Activated CD4-positive, alpha-beta memory T cell treated with anti-CD3 and anti-CD28 coated beads for 36 hours (primary cell): Measurements from ENCODE around the gene CTR9. TPM values are rescaled to one million over a fixed set of nuclear protein-coding genes. Genes with fewer than 3 reads are reported as not detected.

Source experiments
- CTCF ChIA-PET: fragments of 350-600 bp; sonication (Branson Sonifier 250); formaldehyde crosslinking; loops from one replicate; lab custom pipeline; 2021; ENCODE audit warnings: antibody characterized with exemption, inconsistent platforms; lab: Charles Lee
- POLR2A ChIA-PET: fragments of 350-600 bp; sonication (Branson Sonifier 250); formaldehyde crosslinking; loops from one replicate; lab custom pipeline; 2021; ENCODE audit warnings: antibody characterized with exemption; lab: Charles Lee
- DNase-seq: peaks from one replicate; pipeline ENCODE4 v3.0.0-alpha.2; 2020
- H3K27ac Mint-ChIP-seq: one replicate; pipeline ENCODE4 v1.8.0; 2021; ENCODE audit warnings: mixed read lengths
- H3K27me3 Mint-ChIP-seq: one replicate; pipeline ENCODE4 v1.8.0; 2021; ENCODE audit warnings: mixed read lengths
- H3K36me3 Mint-ChIP-seq: one replicate; pipeline ENCODE4 v1.8.0; 2021; ENCODE audit warnings: mixed read lengths
- H3K4me1 Mint-ChIP-seq: one replicate; pipeline ENCODE4 v1.8.0; 2021; ENCODE audit warnings: low read depth, mixed read lengths
- H3K4me3 Mint-ChIP-seq: one replicate; pipeline ENCODE4 v1.8.0; 2021; ENCODE audit warnings: mild to moderate bottlenecking, mixed read lengths
- H3K9me3 Mint-ChIP-seq: one replicate; pipeline ENCODE4 v1.8.0; 2021; ENCODE audit warnings: mixed read lengths
- intact Hi-C: fragments of 100-400 bp; cut with micrococcal nuclease; formaldehyde crosslinking; loops from one replicate; pipeline ENCODE4 v1.15.1; 2023
- total RNA-seq, 2 experiments: library from RNA; stranded (reverse); gene quantifications; one replicate each; pipeline ENCODE4 v1.2.3, GENCODE V29; 2021

The CTR9 gene
- total RNA-seq, 2 experiments from 2014 or later: 37.6 to 39.9 TPM

GRCh38 chr11:10785146-10785474 is 34.1 kb downstream of the CTR9 start:
- H3K36me3 Mint-ChIP-seq: no peaks in the 10 kb centered on the region

DNA sequence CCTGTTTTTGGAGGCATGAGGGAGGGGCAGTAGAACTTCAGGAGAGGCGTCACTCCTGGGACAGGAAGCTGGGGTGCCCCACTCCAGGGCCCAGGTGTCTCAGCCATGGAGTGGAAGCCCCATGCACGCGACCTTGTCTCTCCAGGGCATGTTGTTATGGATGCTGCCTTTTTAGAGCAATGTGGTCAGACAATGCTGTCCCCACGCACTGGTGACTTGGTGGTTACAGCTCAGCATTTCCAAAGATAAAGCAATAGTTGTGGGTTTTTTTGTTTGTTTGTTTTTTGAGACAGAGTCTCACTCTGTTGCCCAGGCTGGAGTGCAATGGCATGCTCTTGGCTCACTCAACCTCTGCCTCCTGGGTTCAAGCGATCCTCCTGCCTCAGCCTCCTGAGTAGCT is 35.4 kb downstream of the CTR9 start:
- Mint-ChIP-seq H3K27me3 (no peaks in the 10 kb centered on the region), H3K9me3 (no peaks in the 10 kb centered on the region), H3K4me3 (no peak overlapping the region), H3K4me1 (no peaks in the 10 kb centered on the region), H3K36me3 (no peaks in the 10 kb centered on the region), H3K27ac (no peak overlapping the region)
- ChIA-PET CTCF (no interaction called here), POLR2A (no interaction called here)
- DNase-seq: no peak
- intact Hi-C loops: no loop called here

More at GRCh38 chr11:10785146-10785474, 34.1 kb downstream of the CTR9 start:
- Mint-ChIP-seq H3K27ac (no peak overlapping the region), H3K9me3 (no peaks in the 10 kb centered on the region), H3K4me1 (no peaks in the 10 kb centered on the region), H3K27me3 (no peaks in the 10 kb centered on the region), H3K4me3 (no peak overlapping the region)
- CTCF ChIA-PET: interaction anchor here (1.0 kb wide), 3 partner anchors 14 to 329 kb away, joined by 3 to 4 read pairs (median 3); no protein-coding TSS in a partner anchor
- no peak for DNase-seq
- POLR2A ChIA-PET: no interaction called here
- intact Hi-C loops: no loop called here

DNA sequence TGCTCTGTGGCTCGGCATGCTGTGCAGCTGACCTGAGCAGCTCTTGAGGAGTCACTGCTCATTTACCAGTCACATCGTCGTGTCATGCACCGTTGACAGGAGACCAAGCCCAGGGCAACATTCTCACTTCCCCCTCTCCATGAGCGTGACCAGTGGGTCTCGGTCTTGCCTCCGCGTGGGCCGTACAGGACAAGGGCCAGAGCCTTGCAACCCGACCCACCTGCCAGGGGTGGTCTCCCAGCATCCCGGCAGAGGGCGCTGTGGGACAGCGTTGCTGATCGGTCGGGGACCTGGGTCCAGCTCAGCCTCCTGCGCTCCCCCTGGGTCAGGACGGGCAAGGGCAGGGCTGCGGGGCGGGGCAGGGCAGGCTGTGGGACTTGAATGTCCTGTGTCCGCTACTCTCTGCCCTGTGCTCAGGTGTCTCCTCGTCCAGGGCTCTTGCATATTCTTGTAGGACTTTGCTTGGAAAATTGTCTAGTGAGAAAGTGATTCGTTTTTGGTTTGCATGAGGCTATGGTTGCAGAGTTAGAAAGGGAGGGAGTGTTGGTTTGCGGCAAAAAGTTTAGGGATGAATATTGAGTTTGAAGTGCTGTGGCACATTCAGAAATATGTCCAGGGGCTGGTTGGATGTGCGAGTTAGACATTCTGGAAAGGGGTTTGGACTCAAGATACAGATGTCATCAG is 41.5 kb downstream of the CTR9 start:
- intact Hi-C loops: loop anchor here (1.0 to 10.0 kb wide), 3 partner anchors 140 to 362 kb away; no protein-coding TSS in a partner anchor
- no peak overlapping the region for H3K27ac Mint-ChIP-seq
- H3K27me3 Mint-ChIP-seq: peaks cover 3% of the 10 kb centered on the region
- H3K9me3 Mint-ChIP-seq: no peaks in the 10 kb centered on the region
- H3K4me1 Mint-ChIP-seq: peaks cover 22% of the 10 kb centered on the region
- ChIA-PET CTCF (interaction anchor here (0.5 to 5.7 kb wide), 49 partner anchors 10 to 1619 kb away, joined by 3 to 83 read pairs (median 5); partner anchors contain the start of genes EIF4G2 and ZBED5), POLR2A (interaction anchor here (1.0 to 1.8 kb wide), 7 partner anchors 10 to 228 kb away, joined by 3 to 8 read pairs (median 4); partner anchors contain the start of gene EIF4G2)
- H3K36me3 Mint-ChIP-seq: peaks cover 11% of the 10 kb centered on the region
- DNase-seq: peak; percentile 89
- no peak overlapping the region for H3K4me3 Mint-ChIP-seq

GRCh38 chr11:10793470-10794255 is 42.6 kb downstream of the CTR9 start:
- ChIA-PET POLR2A (interaction anchor here (1.1 to 1.8 kb wide), 4 partner anchors 8 to 227 kb away, joined by 3 to 8 read pairs (median 4); partner anchors contain the start of gene EIF4G2), CTCF (interaction anchor here (0.6 to 5.7 kb wide), 35 partner anchors 9 to 1842 kb away, joined by 3 to 83 read pairs (median 7); partner anchors contain the start of genes EIF4G2 and ZBED5)
- Mint-ChIP-seq H3K36me3 (peaks cover 15% of the 10 kb centered on the region), H3K4me1 (peaks cover 27% of the 10 kb centered on the region), H3K27me3 (peaks cover 3% of the 10 kb centered on the region), H3K4me3 (no peak overlapping the region), H3K27ac (no peak overlapping the region), H3K9me3 (no peaks in the 10 kb centered on the region)
- DNase-seq: no peak
- intact Hi-C loops: loop anchor here (2.0 to 10.0 kb wide), 2 partner anchors 139 to 361 kb away; no protein-coding TSS in a partner anchor

GRCh38 chr11:10796191-10796590 is 45.1 kb downstream of the CTR9 start:
- Mint-ChIP-seq H3K27me3 (peaks cover 3% of the 10 kb centered on the region), H3K36me3 (peaks cover 40% of the 10 kb centered on the region), H3K4me3 (no peak overlapping the region), H3K27ac (no peak overlapping the region), H3K9me3 (no peaks in the 10 kb centered on the region), H3K4me1 (peaks cover 53% of the 10 kb centered on the region)
- no peak for DNase-seq
- CTCF ChIA-PET: interaction anchor here (0.9 to 1.4 kb wide), 2 partner anchors 63 to 225 kb away, joined by 3 to 4 read pairs; no protein-coding TSS in a partner anchor
- POLR2A ChIA-PET: interaction anchor here (1.2 to 6.7 kb wide), 3 partner anchors 8 to 45 kb away, joined by 3 to 86 read pairs (median 3); partner anchors contain the start of genes CTR9 and EIF4G2
- intact Hi-C loops: loop anchor here (1.0 to 10.0 kb wide), 2 partner anchors 46 to 359 kb away; no protein-coding TSS in a partner anchor

DNA sequence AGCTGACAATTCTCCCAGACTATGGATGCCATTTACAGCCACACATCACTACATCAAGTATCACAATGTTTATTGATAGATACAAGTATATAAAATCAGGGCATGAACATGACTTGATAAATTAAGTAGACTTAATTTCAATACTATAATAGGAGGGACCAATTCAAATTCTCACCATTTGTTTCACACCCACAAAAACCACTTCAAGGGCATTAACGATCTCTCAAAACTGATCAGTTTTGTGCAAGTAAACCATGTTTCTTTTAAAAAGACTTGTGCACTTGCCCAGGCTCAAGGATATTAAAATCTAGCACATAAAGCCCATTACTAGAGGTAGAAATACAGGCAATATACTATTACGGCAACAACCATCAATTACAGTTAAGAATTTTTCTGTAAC is 46.0 kb downstream of the CTR9 start:
- no peak overlapping the region for H3K27ac Mint-ChIP-seq
- H3K4me3 Mint-ChIP-seq: no peak overlapping the region
- intact Hi-C loops: loop anchor here (10.0 kb wide), 1 partner anchor 358 kb away; no protein-coding TSS in a partner anchor

GRCh38 chr11:10797531-10797930 is 46.5 kb downstream of the CTR9 start:
- Mint-ChIP-seq H3K4me3 (no peak overlapping the region), H3K27me3 (peaks cover 3% of the 10 kb centered on the region), H3K36me3 (peaks cover 53% of the 10 kb centered on the region), H3K4me1 (peaks cover 62% of the 10 kb centered on the region), H3K9me3 (no peaks in the 10 kb centered on the region), H3K27ac (no peak overlapping the region)
- intact Hi-C loops: loop anchor here (10.0 kb wide), 1 partner anchor 357 kb away; no protein-coding TSS in a partner anchor
- ChIA-PET POLR2A (interaction anchor here (6.7 kb wide), 1 partner anchor 11 kb away, joined by 86 read pairs; the partner anchor contains the start of gene EIF4G2), CTCF (interaction anchor here (1.0 to 1.1 kb wide), 3 partner anchors 27 to 138 kb away, joined by 3 read pairs; no protein-coding TSS in a partner anchor)
- DNase-seq: no peak

More for the DNA sequence above, 46.0 kb downstream of the CTR9 start:
- H3K9me3 Mint-ChIP-seq: no peaks in the 10 kb centered on the region
- ChIA-PET CTCF (interaction anchor here (1.0 to 1.4 kb wide), 3 partner anchors 26 to 109 kb away, joined by 3 to 4 read pairs (median 3); no protein-coding TSS in a partner anchor), POLR2A (interaction anchor here (1.6 to 6.7 kb wide), 2 partner anchors 12 to 46 kb away, joined by 3 to 86 read pairs; partner anchors contain the start of genes CTR9 and EIF4G2)
- peaks cover 61% of the 10 kb centered on the region for H3K4me1 Mint-ChIP-seq
- DNase-seq: no peak
- H3K36me3 Mint-ChIP-seq: peaks cover 48% of the 10 kb centered on the region
- H3K27me3 Mint-ChIP-seq: peaks cover 3% of the 10 kb centered on the region

- peak overlapping the region; percentile 77 for H3K27ac Mint-ChIP-seq
- ChIA-PET POLR2A (interaction anchor here (0.6 to 6.7 kb wide), 3 partner anchors 10 to 1232 kb away, joined by 3 to 86 read pairs (median 3); partner anchors contain the start of genes EIF4G2 and ZBED5), CTCF (interaction anchor here (1.0 to 1.4 kb wide), 5 partner anchors 10 to 137 kb away, joined by 3 to 8 read pairs (median 5); partner anchors contain the start of genes EIF4G2 and ZBED5)
- H3K4me1 Mint-ChIP-seq: peaks cover 60% of the 10 kb centered on the region
- H3K9me3 Mint-ChIP-seq: no peaks in the 10 kb centered on the region
- H3K27me3 Mint-ChIP-seq: no peaks in the 10 kb centered on the region
- H3K4me3 Mint-ChIP-seq: no peak overlapping the region
- H3K36me3 Mint-ChIP-seq: peaks cover 57% of the 10 kb centered on the region
- intact Hi-C loops: loop anchor here (10.0 kb wide), 1 partner anchor 356 kb away; no protein-coding TSS in a partner anchor
- peak; percentile 34 for DNase-seq
Observed at GRCh38 chr11:10798330-10798928, 47.4 kb downstream of the CTR9 start.

- POLR2A ChIA-PET: interaction anchor here (6.7 kb wide), 1 partner anchor 9 kb away, joined by 86 read pairs; the partner anchor contains the start of gene EIF4G2
- intact Hi-C loops: no loop called here
- peaks cover 76% of the 10 kb centered on the region for H3K36me3 Mint-ChIP-seq
- no peaks in the 10 kb centered on the region for H3K9me3 Mint-ChIP-seq
- no peak for DNase-seq
- no peak overlapping the region for H3K4me3 Mint-ChIP-seq
- peaks cover 68% of the 10 kb centered on the region for H3K4me1 Mint-ChIP-seq
- H3K27me3 Mint-ChIP-seq: no peaks in the 10 kb centered on the region
- CTCF ChIA-PET: interaction anchor here (0.7 to 6.0 kb wide), 5 partner anchors 9 to 961 kb away, joined by 3 to 50 read pairs (median 3); partner anchors contain the start of gene ZBED5
- peak overlapping the region; percentile 61 for H3K27ac Mint-ChIP-seq
Observed at GRCh38 chr11:10800292-10800691, 49.2 kb downstream of the CTR9 start.

- POLR2A ChIA-PET: interaction anchor here (0.9 to 1.5 kb wide), 3 partner anchors 8 to 55 kb away, joined by 3 to 4 read pairs (median 3); partner anchors contain the start of gene ZBED5
- Mint-ChIP-seq H3K27me3 (no peaks in the 10 kb centered on the region), H3K4me3 (no peak overlapping the region), H3K36me3 (peaks cover 88% of the 10 kb centered on the region), H3K27ac (peak overlapping the region; percentile 92), H3K4me1 (peaks cover 79% of the 10 kb centered on the region), H3K9me3 (no peaks in the 10 kb centered on the region)
- CTCF ChIA-PET: interaction anchor here (1.0 to 6.0 kb wide), 4 partner anchors 12 to 75 kb away, joined by 3 to 50 read pairs (median 12); no protein-coding TSS in a partner anchor
- intact Hi-C loops: no loop called here
- no peak for DNase-seq
Observed at GRCh38 chr11:10803676-10804075, 52.6 kb downstream of the CTR9 start.
